Breast epithelium (tissue), 3 donors: ENCODE data around the gene SLC12A2.

ENCODE experiments used
- CTCF ChIP-seq, 3 donors: fragments of 450-650 bp; IDR thresholded peaks; one replicate each; pipeline ENCODE4 v1.5.1; 2016 to 2017; ENCODE audit warnings: antibody characterized with exemption in 3 of 3, mild to moderate bottlenecking in 3 of 3, moderate library complexity in 3 of 3
- POLR2A ChIP-seq: fragments of 450-650 bp; IDR thresholded peaks from one replicate; pipeline ENCODE4 v1.6.1; 2016; ENCODE audit warnings: antibody characterized with exemption, mild to moderate bottlenecking, moderate library complexity

- TF ChIP-seq POLR2A, result no peak
- TF ChIP-seq CTCF (IDR thresholded peaks at IDR 0.05), result no peak
Measured at GRCh38 chr5:128228008-128228407, 144.4 kb downstream of the SLC12A2 start.
